ENCODE data around the gene BPIFA1.

BPIFA1 gene

DNA sequence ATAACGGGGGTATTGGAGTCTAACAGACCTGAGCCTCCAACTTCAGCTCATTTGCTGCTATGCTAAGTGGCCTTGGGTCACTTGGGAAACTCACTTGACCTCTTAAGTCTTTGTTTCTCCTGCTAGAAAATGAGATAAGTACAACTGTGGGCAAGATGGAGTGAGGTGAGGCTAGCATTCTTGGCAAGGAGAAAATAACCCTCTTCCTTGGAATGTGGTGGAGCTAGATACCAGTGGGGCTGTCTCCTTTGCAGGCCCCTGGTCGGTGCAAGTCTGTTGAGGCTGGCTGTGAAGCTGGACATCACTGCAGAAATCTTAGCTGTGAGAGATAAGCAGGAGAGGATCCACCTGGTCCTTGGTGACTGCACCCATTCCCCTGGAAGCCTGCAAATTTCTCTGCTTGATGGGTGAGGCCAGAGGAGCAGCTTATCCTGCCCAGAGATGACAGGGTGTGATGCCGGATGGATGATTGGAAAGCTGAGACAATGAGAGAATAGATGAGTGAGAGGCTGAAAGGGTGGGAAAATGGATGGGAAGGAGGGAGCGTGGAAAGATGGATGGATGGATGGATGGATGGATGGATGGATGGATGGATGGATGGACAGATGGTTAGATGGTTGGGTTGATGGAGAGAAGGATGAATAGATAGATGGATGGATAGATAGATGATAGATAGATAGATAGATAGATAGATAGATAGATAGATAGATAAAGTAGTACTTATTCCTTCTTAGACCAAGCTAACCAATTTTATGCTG, 4.4 kb downstream of the BPIFA1 start:
- no peak for DNase-seq (ENCODE audit: low read depth in 2 of 3, low spot score in 2 of 3)

GRCh38 chr20:33240923-33241322, 5.1 kb downstream of the BPIFA1 start:
- DNase-seq (ENCODE audit: low read depth in 2 of 3, low spot score in 2 of 3) = no peak

DNA sequence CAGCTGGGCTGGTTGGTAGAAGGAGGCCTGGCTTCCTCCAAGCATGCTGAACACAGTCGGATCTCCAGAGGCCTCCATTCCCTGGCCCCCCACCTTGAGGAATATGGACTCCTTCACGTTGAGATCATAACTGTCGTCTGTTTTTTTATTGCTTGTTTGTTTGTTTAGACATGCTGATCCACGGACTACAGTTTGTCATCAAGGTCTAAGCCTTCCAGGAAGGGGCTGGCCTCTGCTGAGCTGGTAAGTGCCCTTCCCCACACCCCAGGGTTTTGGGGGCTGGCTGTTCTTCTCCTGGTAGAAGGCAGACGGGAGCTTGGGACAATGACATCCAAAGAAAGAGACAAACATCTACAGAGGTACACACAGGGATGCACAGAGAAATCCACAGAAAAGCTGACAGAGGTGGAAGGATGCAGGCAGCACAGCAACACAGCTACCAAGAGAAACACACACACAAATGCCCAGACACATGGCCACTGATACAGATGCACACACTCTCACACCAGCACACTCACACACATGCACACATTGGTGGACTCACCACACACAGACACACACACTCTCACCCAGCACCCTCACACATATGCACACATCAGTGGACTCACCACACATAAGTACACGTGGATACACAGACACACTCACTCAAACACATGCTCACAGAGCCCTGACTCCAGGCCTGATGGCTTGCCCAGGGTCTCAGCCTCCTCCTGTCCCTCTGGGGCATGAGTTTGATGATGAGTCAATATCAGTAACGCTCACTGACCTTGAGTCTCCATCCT, 6.7 kb downstream of the BPIFA1 start:
- no peak for DNase-seq (ENCODE audit: low read depth in 2 of 3, low spot score in 2 of 3)

- no peak for DNase-seq (ENCODE audit: low read depth in 2 of 3, low spot score in 2 of 3)
Observed at GRCh38 chr20:33246077-33246476, 10.3 kb downstream of the BPIFA1 start.

- no peak for DNase-seq (ENCODE audit: low read depth in 2 of 3, low spot score in 2 of 3)
Observed at GRCh38 chr20:33249456-33249855, 13.7 kb downstream of the BPIFA1 start.

DNA sequence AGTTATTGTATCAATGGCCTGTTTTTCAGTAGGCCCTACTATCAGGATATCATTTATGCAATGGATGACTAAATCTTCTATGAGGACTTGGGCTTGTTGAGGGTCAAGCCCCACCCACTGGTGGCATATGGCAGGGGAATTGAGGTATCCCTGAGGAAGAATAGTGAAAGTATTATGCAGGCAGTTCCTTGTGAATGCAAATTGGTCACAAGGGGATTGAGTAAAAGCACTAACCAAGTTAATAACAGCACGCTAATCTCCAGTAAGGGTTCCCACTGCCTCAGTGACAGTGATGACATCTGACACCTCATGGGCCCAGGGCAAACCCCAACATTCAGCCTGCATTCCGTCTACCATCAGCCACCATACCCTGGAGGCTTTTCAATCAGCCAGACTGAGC, 14.9 kb downstream of the BPIFA1 start:
- no peak for DNase-seq (ENCODE audit: low read depth in 2 of 3, low spot score in 2 of 3)

- no peak for DNase-seq (ENCODE audit: low read depth in 2 of 3, low spot score in 2 of 3)
Observed at GRCh38 chr20:33251496-33251895, 15.7 kb downstream of the BPIFA1 start.

DNA sequence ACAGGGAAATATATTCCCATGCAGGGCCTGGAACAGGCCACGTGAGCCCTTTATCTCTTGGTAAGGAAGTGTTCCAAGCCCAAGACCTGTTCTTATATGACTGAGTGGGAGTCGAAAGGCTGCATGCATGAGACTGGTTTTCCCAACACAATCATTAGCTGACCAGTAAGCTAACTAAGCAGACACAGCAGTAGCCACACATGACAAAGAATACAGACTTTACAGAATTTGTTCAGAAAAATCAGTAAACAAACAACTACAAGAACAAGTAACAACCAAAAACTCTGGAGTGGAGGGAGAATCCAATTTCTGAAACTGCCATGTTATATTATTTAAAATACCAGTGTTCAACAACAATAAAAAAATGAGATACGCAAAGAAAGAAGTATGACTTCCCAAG, 16.7 kb downstream of the BPIFA1 start:
- no peak for DNase-seq (ENCODE audit: low read depth in 2 of 3, low spot score in 2 of 3)

DNA sequence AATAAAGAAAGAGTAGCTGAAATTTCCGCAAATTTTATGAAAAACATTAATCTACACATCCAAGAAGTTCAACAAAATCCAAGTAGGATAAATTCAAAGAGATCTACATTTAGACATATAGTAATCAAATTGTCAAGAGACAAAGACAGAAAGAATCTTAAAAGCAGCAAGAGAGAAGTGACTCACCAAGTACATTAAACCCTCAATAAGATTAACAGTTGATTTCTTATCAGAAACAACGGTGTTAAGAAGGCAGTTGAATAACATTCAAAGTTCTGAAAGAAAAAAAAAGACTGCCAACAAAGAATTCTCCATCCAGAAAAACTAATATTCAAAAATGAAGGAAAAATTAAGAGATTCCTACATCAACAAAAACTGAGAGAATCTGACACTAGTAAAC, 19.2 kb downstream of the BPIFA1 start:
- DNase-seq (ENCODE audit: low read depth in 2 of 3, low spot score in 2 of 3) = no peak

GRCh38 chr20:33257237-33257636, 21.4 kb downstream of the BPIFA1 start:
- no peak for DNase-seq (ENCODE audit: low read depth in 2 of 3, low spot score in 2 of 3)

GRCh38 chr20:33259371-33259770, 23.6 kb downstream of the BPIFA1 start:
- no peak for DNase-seq (ENCODE audit: low read depth in 2 of 3, low spot score in 2 of 3)

- DNase-seq (ENCODE audit: low read depth in 2 of 3, low spot score in 2 of 3) = no peak
Observed at GRCh38 chr20:33261465-33261864, 25.7 kb downstream of the BPIFA1 start.

- no peak for DNase-seq (ENCODE audit: low read depth in 2 of 3, low spot score in 2 of 3)
Observed at GRCh38 chr20:33262658-33263065, 26.9 kb downstream of the BPIFA1 start.

DNA sequence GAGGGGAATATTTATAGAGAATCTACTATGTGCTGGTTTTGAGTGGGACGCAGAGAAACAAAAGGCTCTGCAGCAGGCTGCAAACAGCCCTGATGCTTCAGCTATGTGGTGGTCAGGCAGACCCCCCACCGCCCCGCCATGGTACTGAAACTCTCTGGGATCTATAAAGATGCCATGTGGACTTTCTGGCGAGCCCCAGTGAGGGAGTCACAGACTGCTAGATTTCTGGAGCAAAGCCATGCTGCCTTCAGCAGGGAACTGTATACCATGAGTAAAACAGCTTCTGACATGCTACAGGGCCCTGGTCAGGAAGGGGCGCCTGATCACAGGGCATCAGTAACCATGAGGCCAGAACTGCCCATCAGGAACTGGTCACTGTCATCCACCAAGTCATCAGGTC, 28.0 kb downstream of the BPIFA1 start:
- no peak for DNase-seq (ENCODE audit: low read depth in 2 of 3, low spot score in 2 of 3)

DNA sequence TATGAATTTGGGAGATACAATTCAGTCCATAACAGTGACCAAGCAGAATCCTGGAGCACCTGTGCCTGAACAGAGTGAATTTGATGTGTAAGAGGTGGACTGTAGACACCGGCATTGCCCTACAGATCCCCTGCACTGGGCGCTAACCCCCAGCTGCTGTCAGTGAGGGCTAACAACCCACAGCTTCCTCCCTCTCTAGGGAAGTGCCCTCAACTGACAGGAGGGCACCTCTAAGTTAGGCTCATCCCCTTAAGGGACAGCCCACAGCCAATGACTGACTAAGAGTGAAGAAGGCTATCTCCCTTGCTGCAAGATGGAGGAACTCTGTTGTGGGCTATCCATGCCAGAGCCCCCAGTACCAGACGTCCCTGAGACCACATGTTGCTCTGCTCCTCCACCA, 31.9 kb downstream of the BPIFA1 start:
- DNase-seq (ENCODE audit: low read depth in 2 of 3, low spot score in 2 of 3) = no peak

DNA sequence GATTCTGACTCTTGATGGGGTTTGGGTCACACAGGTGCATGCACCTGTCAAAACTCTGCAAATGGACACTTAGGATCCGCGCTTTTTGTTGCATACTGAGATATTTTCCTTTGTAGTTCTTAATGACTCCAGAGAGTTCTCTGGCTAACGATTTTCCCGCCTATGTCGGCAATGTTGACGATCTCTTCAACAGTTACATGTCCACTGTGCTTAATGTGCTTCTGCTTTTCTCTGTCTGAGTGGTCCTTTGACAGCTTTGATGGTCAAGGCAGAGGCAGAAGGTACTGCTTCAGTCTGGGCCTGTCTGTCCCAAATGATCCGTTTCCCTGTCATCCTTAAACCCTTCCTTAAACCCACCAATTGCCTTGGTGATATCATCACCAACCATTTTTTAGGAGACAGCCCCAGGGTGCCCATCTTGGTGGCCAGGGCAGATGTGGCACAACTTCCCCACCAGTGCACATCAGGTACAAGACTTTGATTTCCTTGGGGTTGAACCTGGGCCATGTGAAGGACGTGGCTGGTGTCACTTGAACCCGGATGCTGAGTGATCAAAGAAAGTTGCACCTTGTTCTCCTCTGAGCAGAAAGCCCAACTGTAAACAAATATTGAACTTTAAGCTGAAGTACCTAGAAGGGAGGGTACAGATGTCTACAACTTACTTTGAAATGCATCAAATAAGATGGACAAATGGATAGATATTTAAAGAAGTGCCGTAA, 36.5 kb downstream of the BPIFA1 start:
- no peak for DNase-seq (ENCODE audit: low read depth in 2 of 3, low spot score in 2 of 3)

DNA sequence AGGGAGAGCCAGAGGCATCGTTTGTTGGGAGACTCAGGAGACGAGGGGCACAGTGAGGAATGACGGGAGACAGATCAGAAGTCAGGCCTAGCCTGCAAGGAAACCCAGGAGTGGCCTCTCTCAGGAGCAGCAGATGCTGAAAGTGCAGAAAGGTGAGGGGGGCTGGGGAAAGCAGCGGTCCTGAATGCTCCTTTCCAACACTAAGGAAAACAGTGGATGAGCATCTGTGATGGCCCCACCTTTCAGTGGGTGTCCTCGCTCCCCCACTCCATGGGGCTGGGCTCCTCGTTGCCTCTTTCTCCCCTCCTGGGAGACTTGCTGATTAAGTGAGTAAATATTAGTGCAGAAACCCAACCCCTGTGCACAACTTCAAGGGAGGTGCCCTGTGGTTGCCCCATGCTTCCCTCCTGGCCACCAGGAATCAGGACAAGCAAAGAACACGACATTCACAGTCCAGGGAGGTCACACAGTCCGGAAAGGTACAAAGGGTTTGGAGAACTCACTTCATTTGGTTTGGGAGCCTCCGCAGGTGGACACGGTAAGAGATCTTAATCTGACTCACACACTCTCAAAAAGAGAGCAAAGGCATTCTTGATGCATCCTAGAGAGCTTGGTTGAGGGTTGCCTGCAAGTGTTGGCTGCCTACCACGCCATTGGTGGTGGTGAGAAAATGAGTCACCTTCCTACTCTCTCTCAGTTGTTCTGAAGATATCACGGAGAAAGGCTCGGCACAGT, 37.5 kb downstream of the BPIFA1 start:
- DNase-seq (ENCODE audit: low read depth in 2 of 3, low spot score in 2 of 3) = no peak

GRCh38 chr20:33275215-33275614, 39.4 kb downstream of the BPIFA1 start:
- no peak for DNase-seq (ENCODE audit: low read depth in 2 of 3, low spot score in 2 of 3)

- no peak for DNase-seq (ENCODE audit: low read depth in 2 of 3, low spot score in 2 of 3)
Observed at GRCh38 chr20:33275871-33276270, 40.1 kb downstream of the BPIFA1 start.

DNA sequence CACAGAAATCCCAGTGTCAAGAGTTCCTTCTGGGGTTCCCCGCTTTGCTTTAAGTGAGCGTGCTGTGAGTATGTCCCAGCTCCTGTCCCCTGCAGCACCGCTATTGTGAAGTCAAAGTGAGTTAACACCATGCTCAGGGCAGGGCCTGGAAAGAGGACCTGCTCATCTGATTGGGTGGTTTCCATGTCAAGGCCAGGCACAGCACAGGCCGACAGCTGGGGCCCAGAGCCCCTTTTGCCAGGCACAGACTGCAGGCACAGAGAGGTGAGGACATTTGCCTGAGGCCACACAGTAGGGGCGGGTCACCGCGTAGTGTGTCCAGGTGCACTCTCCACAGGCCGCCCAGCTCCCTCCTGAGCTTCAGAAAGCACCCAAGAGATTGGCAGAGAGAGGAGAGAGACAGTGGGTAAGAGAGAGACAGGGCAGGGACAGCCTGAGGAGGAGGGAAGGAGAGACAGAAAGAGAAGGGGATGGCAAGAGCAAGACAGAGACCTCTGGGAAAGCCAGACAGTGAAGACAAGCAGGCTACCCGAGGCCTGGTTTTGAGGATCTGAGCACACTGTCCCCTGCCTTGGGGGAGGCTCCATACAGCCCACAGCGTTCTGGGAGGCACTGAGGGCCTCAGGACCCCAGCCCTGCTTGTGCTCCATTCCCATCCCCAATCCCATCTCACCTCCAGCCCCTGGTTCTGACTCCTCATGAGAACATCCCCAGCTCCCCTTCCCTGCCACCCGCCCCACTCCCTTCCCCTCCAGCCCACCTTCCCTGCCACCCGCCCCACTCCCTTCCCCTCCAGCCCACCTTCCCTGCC, 40.7 kb downstream of the BPIFA1 start:
- DNase-seq (ENCODE audit: low read depth in 2 of 3, low spot score in 2 of 3) = no peak

Measured in activated CD8-positive, alpha-beta memory T cell treated with anti-CD3 and anti-CD28 coated beads for 48 hours (primary cell).